ENCODE measurements around the gene HNMT. TPM values are rescaled to one million over a fixed set of nuclear protein-coding genes. Genes with fewer than 3 reads are reported as not detected.

HNMT gene
- total and polyA plus RNA-seq, 2 of the 13 experiments (the other 11 are each of a cell fraction or from before 2014, with no cell fraction given) = 279 to 309 TPM

DNA sequence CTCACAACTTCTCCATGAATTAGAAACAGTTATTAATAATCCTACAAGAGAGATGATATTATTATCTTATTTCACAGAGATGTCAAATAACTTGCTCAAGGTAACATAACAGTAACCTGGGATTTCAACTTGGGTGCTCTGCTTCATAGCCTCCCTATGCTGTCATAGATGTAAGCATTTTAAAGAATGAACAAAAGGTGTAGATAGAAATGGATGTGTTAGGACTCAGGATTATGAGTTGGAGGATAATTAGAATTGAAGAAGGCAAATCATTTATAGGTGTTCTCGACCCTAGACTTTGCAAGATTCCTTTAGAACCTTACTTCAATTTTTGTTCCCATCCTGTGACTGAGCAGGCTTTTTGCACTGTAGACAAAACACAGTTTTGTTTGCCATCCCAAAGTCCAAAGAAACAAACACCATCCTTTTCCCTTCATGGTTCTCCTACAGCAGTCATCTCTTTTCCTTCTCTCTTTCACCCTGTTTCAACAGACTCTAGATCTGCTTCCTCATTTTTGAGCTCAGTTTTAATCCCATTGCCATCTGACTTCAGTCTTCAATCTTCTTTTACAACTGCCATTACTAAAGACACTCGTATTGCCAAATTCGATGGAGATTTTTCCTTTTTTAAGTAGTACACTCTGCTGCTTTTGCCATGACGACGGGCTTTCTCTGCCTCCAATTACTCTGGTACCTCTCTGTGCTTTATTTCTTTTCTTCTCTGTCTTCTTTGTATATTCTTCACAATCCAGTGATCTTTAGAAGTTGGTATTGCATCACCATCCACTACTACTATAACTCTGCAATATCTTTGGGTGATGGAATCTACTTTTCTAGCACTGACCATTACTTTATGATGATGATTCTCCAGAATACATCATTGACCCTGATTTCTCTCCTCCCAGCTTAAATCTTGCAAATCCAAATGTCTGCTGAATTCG is 4.5 kb downstream of the HNMT start (continued):
- no peak for TF ChIP-seq FOXO4 (CRISPR knock-in tag; conservative IDR thresholded peaks at IDR 0.05)
- TF ChIP-seq ZFY (CRISPR knock-in tag; IDR thresholded peaks at IDR 0.05) = no peak
- no peak for TF ChIP-seq SATB2 (CRISPR knock-in tag; IDR thresholded peaks at IDR 0.05)
- TF ChIP-seq ZNF570 (CRISPR knock-in tag; IDR thresholded peaks at IDR 0.05; ENCODE audit: borderline replicate concordance) = no peak
- TF ChIP-seq SMAD1 (CRISPR knock-in tag; IDR thresholded peaks at IDR 0.05; ENCODE audit: borderline replicate concordance, low read depth) = no peak
- peak; percentile 62; the same call in 1 of the 2 replicates for TF ChIP-seq MIER3 (CRISPR knock-in tag; IDR thresholded peaks at IDR 0.05; ENCODE audit: borderline replicate concordance)
- TF ChIP-seq ZNF468 (CRISPR knock-in tag; IDR thresholded peaks at IDR 0.05) = no peak
- no peak for TF ChIP-seq ISX (CRISPR knock-in tag; conservative IDR thresholded peaks at IDR 0.05)
- 0 out of 2 replicates have a peak, but pooled peaks have one; percentile 59 for TF ChIP-seq HOXA5 (CRISPR knock-in tag; IDR thresholded peaks at IDR 0.05)
- no peak for TF ChIP-seq NPAS2 (CRISPR knock-in tag; IDR thresholded peaks at IDR 0.05; ENCODE audit: borderline replicate concordance)
- 0 out of 2 replicates have a peak, but pooled peaks have one; percentile 16 for TF ChIP-seq GABPB1 (CRISPR knock-in tag; IDR thresholded peaks at IDR 0.05)
- TF ChIP-seq, protein P1, sequence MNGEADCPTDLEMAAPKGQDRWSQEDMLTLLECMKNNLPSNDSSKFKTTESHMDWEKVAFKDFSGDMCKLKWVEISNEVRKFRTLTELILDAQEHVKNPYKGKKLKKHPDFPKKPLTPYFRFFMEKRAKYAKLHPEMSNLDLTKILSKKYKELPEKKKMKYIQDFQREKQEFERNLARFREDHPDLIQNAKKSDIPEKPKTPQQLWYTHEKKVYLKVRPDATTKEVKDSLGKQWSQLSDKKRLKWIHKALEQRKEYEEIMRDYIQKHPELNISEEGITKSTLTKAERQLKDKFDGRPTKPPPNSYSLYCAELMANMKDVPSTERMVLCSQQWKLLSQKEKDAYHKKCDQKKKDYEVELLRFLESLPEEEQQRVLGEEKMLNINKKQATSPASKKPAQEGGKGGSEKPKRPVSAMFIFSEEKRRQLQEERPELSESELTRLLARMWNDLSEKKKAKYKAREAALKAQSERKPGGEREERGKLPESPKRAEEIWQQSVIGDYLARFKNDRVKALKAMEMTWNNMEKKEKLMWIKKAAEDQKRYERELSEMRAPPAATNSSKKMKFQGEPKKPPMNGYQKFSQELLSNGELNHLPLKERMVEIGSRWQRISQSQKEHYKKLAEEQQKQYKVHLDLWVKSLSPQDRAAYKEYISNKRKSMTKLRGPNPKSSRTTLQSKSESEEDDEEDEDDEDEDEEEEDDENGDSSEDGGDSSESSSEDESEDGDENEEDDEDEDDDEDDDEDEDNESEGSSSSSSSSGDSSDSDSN (CRISPR knock-in tag; IDR thresholded peaks at IDR 0.05) = no peak
- TF ChIP-seq ZNF670 (CRISPR knock-in tag; IDR thresholded peaks at IDR 0.05; ENCODE audit: borderline replicate concordance) = no peak
- TF ChIP-seq, protein P2, sequence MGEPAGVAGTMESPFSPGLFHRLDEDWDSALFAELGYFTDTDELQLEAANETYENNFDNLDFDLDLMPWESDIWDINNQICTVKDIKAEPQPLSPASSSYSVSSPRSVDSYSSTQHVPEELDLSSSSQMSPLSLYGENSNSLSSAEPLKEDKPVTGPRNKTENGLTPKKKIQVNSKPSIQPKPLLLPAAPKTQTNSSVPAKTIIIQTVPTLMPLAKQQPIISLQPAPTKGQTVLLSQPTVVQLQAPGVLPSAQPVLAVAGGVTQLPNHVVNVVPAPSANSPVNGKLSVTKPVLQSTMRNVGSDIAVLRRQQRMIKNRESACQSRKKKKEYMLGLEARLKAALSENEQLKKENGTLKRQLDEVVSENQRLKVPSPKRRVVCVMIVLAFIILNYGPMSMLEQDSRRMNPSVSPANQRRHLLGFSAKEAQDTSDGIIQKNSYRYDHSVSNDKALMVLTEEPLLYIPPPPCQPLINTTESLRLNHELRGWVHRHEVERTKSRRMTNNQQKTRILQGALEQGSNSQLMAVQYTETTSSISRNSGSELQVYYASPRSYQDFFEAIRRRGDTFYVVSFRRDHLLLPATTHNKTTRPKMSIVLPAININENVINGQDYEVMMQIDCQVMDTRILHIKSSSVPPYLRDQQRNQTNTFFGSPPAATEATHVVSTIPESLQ (CRISPR knock-in tag; conservative IDR thresholded peaks at IDR 0.05) = no peak
- TF ChIP-seq RORA (CRISPR knock-in tag; IDR thresholded peaks at IDR 0.05) = no peak
- TF ChIP-seq ZNF224 (CRISPR knock-in tag; IDR thresholded peaks at IDR 0.05) = no peak; the same call in 1 of the 2 replicates
- TF ChIP-seq XBP1 (CRISPR knock-in tag; IDR thresholded peaks at IDR 0.05) = no peak

All from HepG2 (cell line).